GM12865 (cell line): ENCODE data around the gene TLE3.

Experiments used
- DNase-seq: peaks from one replicate; pipeline ENCODE4 v3.0.0; 2010; ENCODE audit warnings: low read depth
- H3K4me3 ChIP-seq: 2 replicates; pipeline ENCODE4 v1.5.1; 2011; ENCODE audit warnings: mild to moderate bottlenecking, low read depth, low read length, control low read depth
- TF ChIP-seq, protein P1 (sequence below): IDR thresholded peaks from 2 replicates; pipeline ENCODE4 v1.5.1; 2011; ENCODE audit warnings: low read length, control low read depth, low read depth, inconsistent platforms; ENCODE audit not compliant: insufficient read depth; ENCODE audit errors: missing control alignments

TLE3 gene

DNA sequence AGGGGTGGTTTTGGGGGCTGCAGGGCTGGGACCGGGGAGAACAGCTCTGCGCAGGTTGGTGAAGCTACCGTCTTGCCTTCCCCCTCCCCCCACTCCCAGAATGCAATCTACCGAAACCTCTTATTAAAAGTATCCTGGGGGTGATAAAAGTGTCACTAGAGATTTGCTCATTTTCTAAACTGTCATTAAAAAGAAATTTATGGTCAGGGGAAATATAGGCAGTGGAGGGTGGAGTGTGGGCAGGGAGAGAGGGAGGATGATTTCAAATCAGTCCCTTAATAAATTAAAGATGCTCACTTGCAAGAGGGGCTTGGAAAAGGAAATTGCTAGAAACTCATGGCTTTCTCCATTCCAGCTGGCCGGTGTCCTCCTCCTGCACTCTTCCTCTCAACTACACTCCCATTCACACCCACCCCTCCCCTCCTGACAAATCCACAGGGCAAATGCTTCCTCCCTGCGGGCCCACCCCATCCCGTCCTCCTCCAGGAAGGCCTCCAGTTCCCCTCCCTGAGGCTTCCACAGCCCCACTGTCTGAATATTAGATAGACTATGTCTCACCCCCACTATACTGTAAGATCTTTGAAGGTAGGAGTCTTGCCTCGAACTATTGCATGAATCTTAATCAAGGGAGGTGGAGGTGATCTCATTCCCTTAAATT is 83.9 kb downstream of the TLE3 start:
- TF ChIP-seq, protein P1, sequence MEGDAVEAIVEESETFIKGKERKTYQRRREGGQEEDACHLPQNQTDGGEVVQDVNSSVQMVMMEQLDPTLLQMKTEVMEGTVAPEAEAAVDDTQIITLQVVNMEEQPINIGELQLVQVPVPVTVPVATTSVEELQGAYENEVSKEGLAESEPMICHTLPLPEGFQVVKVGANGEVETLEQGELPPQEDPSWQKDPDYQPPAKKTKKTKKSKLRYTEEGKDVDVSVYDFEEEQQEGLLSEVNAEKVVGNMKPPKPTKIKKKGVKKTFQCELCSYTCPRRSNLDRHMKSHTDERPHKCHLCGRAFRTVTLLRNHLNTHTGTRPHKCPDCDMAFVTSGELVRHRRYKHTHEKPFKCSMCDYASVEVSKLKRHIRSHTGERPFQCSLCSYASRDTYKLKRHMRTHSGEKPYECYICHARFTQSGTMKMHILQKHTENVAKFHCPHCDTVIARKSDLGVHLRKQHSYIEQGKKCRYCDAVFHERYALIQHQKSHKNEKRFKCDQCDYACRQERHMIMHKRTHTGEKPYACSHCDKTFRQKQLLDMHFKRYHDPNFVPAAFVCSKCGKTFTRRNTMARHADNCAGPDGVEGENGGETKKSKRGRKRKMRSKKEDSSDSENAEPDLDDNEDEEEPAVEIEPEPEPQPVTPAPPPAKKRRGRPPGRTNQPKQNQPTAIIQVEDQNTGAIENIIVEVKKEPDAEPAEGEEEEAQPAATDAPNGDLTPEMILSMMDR = no peak
- H3K4me3 ChIP-seq = no peak overlapping the region
- no peak for DNase-seq

GRCh38 chr15:70012895-70013294 is 84.8 kb downstream of the TLE3 start:
- TF ChIP-seq, protein P1 = no peak
- no peak overlapping the region for H3K4me3 ChIP-seq
- no peak for DNase-seq

GRCh38 chr15:70008697-70009290 is 88.9 kb downstream of the TLE3 start:
- no peak for DNase-seq
- TF ChIP-seq, protein P1 = no peak
- H3K4me3 ChIP-seq = no peak overlapping the region

DNA sequence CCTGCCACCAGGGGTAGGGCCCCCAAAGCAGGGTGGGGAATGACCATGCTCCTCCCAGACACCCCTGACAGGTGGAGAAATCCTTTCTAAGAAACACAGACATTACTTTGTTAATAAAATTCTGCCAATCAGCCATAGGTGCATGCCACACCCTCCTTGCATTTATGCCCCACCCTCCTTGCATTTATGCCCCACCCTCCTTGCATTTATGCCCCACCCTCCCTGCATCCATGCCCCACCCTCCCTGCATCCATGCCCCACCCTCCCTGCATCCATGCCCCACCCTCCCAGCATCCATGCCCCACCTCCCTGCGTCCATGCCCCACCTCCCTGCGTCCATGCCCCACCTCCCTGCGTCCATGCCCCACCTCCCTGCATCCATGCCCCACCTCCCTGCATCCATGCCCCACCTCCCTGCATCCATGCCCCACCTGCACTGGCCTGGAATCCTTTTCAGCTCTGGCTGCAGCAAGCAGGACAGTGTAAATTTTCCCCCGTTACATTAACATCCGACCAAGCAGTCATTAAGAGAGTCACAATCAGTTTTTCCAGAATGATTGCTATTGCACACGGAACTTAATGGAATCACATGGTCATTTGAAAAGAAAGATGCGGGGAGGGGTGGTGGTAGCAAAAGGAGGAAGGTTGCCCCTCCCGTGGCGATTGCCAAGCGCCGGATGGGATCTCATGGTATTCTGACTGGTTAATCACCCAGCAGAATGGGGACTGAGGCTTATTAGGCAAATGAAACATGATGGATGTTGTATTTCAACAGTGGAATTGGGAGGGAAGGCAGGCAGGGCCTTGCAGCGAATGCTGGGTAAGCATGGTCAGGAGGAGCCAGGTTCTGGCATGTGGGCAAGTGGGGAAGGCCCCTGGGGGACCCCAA is 91.2 kb downstream of the TLE3 start:
- TF ChIP-seq, protein P1 = no peak
- no peak overlapping the region for H3K4me3 ChIP-seq
- DNase-seq = no peak

DNA sequence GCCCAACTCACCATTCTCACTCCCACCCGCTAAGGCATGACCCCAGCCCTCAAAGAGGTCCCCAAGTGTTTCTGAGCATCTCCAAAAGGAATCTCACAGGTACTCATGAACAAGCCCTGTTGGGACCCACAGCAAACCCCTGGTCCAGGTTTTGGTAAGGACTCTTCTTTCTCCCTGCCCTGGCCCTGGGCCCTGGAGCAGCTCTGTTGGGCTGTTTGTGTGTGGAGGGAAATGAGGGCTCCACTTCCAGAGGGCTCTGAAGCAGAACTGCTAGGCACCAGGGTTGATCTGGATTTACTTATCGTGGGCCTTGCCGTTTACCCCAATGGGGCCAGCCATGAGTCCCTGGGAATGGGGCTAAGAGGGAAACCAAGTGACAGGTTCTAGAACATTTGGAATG is 92.9 kb downstream of the TLE3 start:
- TF ChIP-seq, protein P1 = no peak
- DNase-seq = no peak
- no peak overlapping the region for H3K4me3 ChIP-seq

GRCh38 chr15:70002897-70003296 is 94.8 kb downstream of the TLE3 start:
- TF ChIP-seq, protein P1 = no peak
- DNase-seq = no peak
- H3K4me3 ChIP-seq = no peak overlapping the region
